ENCODE data around the gene C16orf86.

Gene C16orf86

GRCh38 chr16:67669499-67670101 lies 3.0 kb downstream of the C16orf86 start:
- no peak overlapping the region for H3K4me3 ChIP-seq (ENCODE audit: insufficient read depth, low read length, poor library complexity, severe bottlenecking)
- no peaks in the 10 kb centered on the region for H4K20me1 ChIP-seq (ENCODE audit: low read depth, low read length)
- no peak overlapping the region for H2AFZ ChIP-seq (ENCODE audit: low read depth, low read length, severe bottlenecking)
- H3K27me3 ChIP-seq (ENCODE audit: low read length) = no peaks in the 10 kb centered on the region
- no peaks in the 10 kb centered on the region for H3K36me3 ChIP-seq (ENCODE audit: low read length)
- no peaks in the 10 kb centered on the region for H3K9me2 ChIP-seq (replicated peaks; ENCODE audit: insufficient read depth, low read length)
- TF ChIP-seq CTCF (IDR thresholded peaks at IDR 0.05; ENCODE audit: insufficient read depth, low read length, poor library complexity, severe bottlenecking) (no peak), EZH2phosphoT487 (conservative IDR thresholded peaks at IDR 0.05; ENCODE audit: low read length) (no peak)
- H3K27ac ChIP-seq (ENCODE audit: low read depth, low read length) = no peak overlapping the region
- H3K4me2 ChIP-seq (ENCODE audit: low read depth, low read length, poor library complexity, severe bottlenecking) = no peak overlapping the region
- H3F3A ChIP-seq (ENCODE audit: insufficient read depth) = peaks cover 3% of the 10 kb centered on the region; the same call in 1 of the 2 replicates
- H3K9ac ChIP-seq (ENCODE audit: low read length) = no peak overlapping the region
- H3K9me3 ChIP-seq (ENCODE audit: insufficient read depth, low read length) = no peaks in the 10 kb centered on the region
- no peaks in the 10 kb centered on the region for H3K79me2 ChIP-seq (ENCODE audit: insufficient read depth, low read length)

DNA sequence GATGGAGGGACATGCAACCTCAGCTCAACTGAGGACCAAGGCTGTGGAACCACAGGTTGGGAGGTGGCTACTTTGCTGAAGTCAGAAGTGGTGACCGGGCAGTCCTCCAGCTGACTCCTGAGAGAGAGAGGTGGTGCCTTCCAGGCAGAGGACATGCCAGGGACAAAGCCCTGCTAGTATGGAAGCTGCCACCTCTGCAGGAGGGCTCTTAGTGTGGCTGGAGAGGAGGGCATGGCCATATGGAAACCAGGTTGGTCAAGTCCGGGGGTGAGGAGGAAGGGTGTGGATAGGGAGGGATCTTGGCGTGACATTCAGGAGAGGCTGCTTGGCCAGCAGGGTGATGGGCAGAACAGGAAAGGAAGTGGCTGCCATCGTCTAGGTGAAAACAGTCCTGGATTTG lies 5.7 kb downstream of the C16orf86 start:
- no peak overlapping the region for H3K9ac ChIP-seq (ENCODE audit: low read length)
- H3K27me3 ChIP-seq (ENCODE audit: low read length) = no peaks in the 10 kb centered on the region
- H3F3A ChIP-seq (ENCODE audit: insufficient read depth) = peaks cover 3% of the 10 kb centered on the region; the same call in 1 of the 2 replicates
- no peak for TF ChIP-seq EZH2phosphoT487 (conservative IDR thresholded peaks at IDR 0.05; ENCODE audit: low read length)
- no peak for TF ChIP-seq CTCF (IDR thresholded peaks at IDR 0.05; ENCODE audit: insufficient read depth, low read length, poor library complexity, severe bottlenecking)
- H2AFZ ChIP-seq (ENCODE audit: low read depth, low read length, severe bottlenecking) = no peak overlapping the region
- no peak overlapping the region for H3K4me3 ChIP-seq (ENCODE audit: insufficient read depth, low read length, poor library complexity, severe bottlenecking)
- H3K79me2 ChIP-seq (ENCODE audit: insufficient read depth, low read length) = no peaks in the 10 kb centered on the region
- H3K4me2 ChIP-seq (ENCODE audit: low read depth, low read length, poor library complexity, severe bottlenecking) = no peak overlapping the region
- no peaks in the 10 kb centered on the region for H3K36me3 ChIP-seq (ENCODE audit: low read length)
- H4K20me1 ChIP-seq (ENCODE audit: low read depth, low read length) = no peaks in the 10 kb centered on the region
- H3K9me2 ChIP-seq (replicated peaks; ENCODE audit: insufficient read depth, low read length) = no peaks in the 10 kb centered on the region
- no peaks in the 10 kb centered on the region for H3K9me3 ChIP-seq (ENCODE audit: insufficient read depth, low read length)
- no peak overlapping the region for H3K27ac ChIP-seq (ENCODE audit: low read depth, low read length)

DNA sequence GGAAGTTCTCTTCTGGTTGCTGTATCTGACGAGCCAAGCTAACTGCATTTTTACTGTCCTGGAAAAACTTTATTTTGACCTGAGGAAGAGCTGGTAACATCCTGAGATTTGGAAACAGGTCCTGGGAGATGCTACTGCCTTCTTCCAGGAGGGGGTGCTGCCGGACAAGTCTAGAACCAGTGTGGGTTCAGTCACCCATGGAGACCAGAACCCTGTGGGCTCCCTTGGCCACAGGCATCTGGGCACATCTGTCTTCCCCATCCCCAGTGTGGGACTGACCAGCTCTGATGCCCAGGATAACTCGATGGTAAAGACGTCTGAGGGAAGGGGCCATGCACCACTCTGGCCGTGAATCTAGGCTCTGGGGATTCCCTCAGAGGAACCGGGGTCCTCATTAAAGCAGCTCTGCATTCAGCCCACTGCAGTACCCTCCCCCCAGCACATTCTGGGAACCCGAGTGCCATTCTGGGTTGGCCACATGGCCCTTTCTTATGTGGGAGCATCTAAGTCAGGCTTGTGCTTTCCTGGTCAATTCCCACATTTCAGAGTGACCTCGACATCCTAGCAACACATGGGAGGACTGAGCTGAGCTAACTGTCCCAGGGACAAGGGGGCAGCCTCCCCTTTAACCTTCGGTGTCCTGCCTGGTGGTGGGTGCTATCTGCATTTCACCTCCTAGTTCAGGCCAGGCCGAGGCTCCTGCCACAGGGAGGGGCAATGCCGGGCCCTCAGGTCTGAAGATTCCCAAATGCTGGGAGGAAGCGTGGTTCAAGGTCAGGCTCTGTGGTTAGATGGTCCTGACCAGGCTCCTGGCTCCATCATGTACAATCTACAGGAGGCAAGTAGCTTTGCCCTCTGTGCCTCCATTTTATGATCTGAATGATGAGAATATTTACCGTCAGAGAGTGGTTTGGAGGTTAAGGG lies 6.4 kb downstream of the C16orf86 start:
- H3K4me2 ChIP-seq (ENCODE audit: low read depth, low read length, poor library complexity, severe bottlenecking) = no peak overlapping the region

More for the DNA sequence above, 6.4 kb downstream of the C16orf86 start:
- no peak overlapping the region for H3K4me3 ChIP-seq (ENCODE audit: insufficient read depth, low read length, poor library complexity, severe bottlenecking)
- no peaks in the 10 kb centered on the region for H3K27me3 ChIP-seq (ENCODE audit: low read length)
- TF ChIP-seq EZH2phosphoT487 (conservative IDR thresholded peaks at IDR 0.05; ENCODE audit: low read length) (no peak), CTCF (IDR thresholded peaks at IDR 0.05; ENCODE audit: insufficient read depth, low read length, poor library complexity, severe bottlenecking) (peak; percentile 57)
- H4K20me1 ChIP-seq (ENCODE audit: low read depth, low read length) = no peaks in the 10 kb centered on the region
- H3K36me3 ChIP-seq (ENCODE audit: low read length) = no peaks in the 10 kb centered on the region
- no peaks in the 10 kb centered on the region for H3K9me3 ChIP-seq (ENCODE audit: insufficient read depth, low read length)
- no peak overlapping the region for H3K27ac ChIP-seq (ENCODE audit: low read depth, low read length)
- H3F3A ChIP-seq (ENCODE audit: insufficient read depth) = peaks cover 3% of the 10 kb centered on the region; the same call in 1 of the 2 replicates
- H3K9me2 ChIP-seq (replicated peaks; ENCODE audit: insufficient read depth, low read length) = no peaks in the 10 kb centered on the region
- H3K79me2 ChIP-seq (ENCODE audit: insufficient read depth, low read length) = no peaks in the 10 kb centered on the region
- H2AFZ ChIP-seq (ENCODE audit: low read depth, low read length, severe bottlenecking) = no peak overlapping the region
- H3K9ac ChIP-seq (ENCODE audit: low read length) = no peak overlapping the region
